NCI-H2227 treated with DMSO at 0.1 percent for 48 hours (cell line): ENCODE measurements around the gene CFAP70.
"Not testable (repeated sequence)": the region's sequence is repeated elsewhere in the genome, so short reads cannot be mapped to it uniquely, and the experiment has no call there.

Source experiments
- DNase-seq: peaks from one replicate; lab custom pipeline; 2025; lab: John Stamatoyannopoulos, UW

The CFAP70 gene

DNA sequence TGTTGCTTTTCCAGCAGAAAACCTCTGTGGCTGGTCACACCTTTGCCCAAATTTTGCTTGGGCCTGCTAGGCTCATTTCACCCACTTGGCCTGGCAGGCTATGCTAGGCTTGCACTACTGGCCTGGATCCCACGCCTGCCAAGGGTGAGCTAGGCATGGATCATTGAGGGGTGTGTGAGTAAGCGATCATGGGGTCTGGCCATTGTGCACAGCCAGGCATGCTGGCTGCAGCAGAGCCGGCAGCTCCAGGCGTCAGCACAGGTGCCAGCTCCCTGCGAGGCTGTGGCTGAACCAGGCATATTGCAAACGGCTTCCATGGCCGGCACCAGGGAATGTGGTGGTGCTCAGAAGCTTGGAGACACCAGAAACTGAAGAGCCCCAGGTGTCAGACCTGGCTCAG lies 19.2 kb downstream of the CFAP70 start:
- DNase-seq = no peak

DNA sequence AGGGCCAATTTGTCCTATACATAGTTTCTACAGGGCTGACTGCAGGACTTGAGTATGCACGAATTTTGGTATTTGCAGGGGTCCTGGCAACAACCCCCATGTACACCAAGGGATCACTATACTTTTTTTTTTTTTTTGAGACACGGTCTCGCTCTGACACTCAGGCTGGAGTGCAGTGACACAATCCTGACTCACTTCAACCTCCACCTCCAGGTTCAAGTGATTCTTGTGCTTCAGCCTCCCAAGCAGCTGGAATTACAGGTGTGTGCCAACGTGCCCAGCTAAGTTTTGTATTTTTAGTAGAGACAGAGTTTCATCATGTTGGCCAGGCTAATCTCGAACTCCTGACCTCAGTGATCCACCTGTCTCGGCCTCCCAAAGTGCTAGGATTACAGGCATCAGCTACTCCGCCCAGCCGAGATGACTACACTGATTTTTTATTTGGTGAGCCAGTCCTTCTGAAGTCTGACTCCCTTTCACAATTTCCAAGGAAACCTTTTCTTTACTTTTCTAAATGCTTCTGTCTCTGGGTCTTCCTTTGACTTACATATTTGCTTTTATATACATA lies 19.8 kb downstream of the CFAP70 start:
- DNase-seq = no peak

DNA sequence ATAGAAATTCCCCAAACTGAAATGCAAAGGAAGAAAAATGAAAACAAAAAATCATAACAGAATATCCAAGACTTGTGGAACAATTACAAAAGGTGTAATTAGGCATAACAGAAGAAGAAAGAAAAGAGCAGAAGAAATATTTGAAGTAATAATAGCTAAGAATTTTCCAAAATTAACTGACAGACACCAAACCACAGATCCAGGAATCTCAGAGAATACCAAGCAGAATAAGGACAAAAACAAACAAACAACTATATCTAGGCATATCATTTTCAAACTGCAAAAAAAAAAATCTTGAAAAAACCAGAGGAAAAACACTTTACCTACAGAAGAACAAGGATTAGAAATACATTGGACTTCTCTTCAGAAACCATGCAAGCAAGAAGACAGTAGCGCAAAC lies 25.5 kb downstream of the CFAP70 start:
- DNase-seq = no peak

DNA sequence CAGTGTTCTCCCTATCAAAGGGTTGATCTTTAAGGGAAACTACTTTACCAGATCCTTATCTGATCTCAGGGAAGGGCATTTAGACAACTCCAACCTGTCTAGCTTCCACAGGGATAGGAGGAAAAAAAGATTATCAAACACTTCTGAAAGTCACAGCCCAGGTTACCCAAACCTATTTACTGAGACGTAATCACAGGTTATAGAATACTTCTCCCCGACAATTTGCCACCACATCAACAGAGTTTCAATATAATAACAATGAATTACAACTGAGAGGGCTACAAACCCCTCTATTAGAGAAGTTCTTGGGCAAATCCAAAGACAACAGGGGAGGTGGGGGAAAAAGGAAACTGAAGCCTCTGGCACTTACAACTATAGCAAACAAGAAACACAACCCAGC lies 26.3 kb downstream of the CFAP70 start:
- peak; percentile 74 for DNase-seq

DNA sequence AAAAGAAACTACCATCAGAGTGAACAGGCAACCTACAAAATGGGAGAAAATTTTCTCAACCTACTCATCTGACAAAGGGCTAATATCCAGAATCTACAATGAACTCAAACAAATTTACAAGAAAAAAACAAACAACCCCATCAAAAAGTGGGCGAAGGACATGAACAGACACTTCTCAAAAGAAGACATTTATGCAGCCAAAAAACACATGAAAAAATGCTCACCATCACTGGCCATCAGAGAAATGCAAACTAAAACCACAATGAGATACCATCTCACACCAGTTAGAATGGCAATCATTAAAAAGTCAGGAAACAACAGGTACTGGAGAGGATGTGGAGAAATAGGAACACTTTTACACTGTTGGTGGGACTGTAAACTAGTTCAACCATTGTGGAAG lies 30.1 kb downstream of the CFAP70 start:
- not testable (repeated sequence) for DNase-seq

DNA sequence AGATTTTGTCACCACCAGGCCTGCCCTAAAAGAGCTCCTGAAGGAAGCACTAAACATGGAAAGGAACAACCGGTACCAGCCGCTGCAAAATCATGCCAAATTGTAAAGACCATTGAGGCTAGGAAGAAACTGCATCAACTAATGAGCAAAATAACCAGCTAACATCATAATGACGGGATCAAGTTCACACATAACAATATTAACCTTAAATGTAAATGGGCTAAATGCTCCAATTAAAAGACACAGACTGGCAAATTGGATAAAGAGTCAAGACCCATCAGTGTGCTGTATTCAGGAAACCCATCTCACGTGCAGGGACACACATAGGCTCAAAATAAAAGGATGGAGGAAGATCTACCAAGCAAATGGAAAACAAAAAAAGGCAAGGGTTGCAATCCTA lies 33.4 kb downstream of the CFAP70 start:
- not testable (repeated sequence) for DNase-seq

DNA sequence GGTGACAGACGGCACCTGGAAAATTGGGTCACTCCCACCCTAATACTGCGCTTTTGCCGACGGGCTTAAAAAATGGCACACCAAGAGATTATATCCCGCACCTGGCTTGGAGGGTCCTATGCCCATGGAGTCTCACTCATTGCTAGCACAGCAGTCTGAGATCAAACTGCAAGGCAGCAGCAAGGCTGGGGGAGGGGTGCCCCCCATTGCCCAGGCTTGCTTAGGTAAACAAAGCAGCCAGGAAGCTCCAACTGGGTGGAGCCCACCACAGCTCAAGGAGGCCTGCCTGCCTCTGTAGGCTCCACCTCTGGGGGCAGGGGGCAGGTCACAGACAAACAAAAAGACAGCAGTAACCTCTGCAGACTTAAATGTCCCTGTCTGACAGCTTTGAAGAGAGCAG lies 35.1 kb downstream of the CFAP70 start:
- not testable (repeated sequence) for DNase-seq

DNA sequence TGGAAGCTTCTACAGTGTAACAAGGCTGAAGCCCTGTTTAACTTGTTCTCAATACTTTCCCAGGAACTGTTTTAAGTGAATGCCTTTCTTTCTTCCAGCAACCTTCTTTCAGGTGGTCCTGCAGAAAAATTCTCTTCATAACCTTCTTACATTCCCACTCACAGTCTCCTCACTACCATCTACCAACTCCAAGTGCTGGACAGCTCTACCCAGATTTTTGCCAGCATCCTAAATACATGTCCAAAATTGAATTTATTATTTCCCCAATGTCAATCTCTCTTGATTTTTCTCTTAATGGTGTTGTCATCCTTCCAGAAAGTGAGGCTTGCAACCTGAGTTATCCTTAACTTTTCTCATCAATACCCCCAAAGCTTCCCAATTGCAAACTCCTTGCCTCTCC lies 48.2 kb downstream of the CFAP70 start:
- no peak for DNase-seq

DNA sequence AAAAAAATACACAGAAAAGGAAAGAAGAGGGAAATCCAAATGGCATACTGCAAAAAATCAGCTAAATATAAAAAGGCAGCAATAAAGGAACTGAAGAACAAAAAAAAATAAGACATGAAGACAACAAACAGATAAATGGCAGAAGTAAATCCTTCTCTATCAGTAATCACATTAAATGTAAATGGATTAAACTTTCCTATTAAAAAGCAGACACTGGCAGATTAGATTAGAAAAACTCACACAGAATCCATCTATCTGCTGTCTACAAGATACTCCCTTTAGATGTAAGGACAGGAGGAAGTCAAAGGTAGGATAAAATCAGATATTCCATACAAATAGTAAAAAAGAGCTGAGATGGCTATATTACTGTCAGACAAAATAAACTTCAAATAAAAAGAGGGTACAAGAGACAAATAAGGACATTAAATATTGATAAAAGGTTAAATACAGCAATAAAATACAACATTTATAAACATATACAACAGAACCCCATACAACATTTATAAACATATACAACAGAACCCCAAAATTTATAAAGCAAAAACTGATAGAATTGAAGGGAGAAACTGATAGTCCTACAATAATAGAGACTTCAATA lies 51.4 kb downstream of the CFAP70 start:
- DNase-seq = no peak

DNA sequence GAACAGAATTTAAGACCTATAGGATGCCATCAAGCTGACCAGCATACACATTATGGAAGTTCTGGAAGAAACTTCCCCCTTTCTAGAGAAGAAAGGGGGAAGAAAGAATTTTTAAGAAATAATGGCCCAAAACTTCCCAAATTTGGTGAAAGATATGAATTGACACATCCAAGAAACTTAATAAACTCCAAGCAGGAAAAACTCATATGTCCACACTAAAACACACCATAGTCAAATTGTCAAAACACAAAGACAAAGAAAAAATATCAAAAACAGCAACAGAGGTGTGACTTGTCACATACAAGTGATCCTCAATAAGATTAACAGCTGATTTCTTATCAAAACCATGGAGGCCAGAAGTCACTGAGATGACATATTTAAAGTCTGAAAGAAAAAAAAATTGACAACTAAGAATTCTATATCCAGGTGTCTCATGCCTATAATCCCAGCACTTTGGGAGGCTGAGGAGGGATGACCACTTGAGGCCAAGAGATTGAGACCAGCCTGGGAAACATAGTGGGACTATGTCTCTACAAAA lies 52.4 kb downstream of the CFAP70 start:
- no peak for DNase-seq

DNA sequence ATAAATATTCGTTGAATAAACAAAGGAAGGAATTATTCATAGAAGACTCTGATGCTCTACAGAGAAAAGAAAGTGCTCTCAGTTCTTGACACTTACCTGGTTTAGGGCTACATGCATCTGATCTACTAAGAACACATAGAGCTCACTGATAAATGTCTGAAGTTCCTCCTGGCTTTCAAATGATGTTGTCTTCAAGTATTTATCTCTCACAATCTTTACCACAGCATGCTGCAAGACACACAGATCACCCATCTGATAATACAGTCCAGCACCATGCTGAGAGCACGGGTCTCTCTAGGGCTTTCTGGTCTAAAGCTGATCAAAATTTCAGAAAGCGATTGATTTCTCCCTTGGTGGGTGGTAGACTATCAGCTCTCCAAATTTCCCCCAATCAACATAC lies 61.7 kb downstream of the CFAP70 start:
- DNase-seq = no peak

DNA sequence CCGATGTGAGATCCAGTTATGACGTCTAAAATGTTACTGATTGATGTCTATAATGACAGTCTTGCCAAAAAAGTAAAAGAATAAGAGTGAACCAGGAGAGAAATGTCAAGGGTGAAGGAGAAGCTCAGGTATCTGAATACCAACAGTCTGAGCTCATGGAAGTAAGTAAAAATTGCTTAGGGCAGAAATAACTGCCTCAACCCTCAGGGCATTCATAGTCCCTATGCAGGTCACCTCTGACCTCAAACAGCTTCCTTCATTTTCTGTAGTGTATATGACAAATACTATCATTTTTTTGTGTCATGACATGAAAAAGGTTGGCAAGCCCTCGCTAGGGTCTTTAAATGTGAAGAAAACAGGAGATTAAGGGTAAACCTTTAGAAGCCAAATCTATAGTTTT lies 65.2 kb downstream of the CFAP70 start:
- DNase-seq = no peak

DNA sequence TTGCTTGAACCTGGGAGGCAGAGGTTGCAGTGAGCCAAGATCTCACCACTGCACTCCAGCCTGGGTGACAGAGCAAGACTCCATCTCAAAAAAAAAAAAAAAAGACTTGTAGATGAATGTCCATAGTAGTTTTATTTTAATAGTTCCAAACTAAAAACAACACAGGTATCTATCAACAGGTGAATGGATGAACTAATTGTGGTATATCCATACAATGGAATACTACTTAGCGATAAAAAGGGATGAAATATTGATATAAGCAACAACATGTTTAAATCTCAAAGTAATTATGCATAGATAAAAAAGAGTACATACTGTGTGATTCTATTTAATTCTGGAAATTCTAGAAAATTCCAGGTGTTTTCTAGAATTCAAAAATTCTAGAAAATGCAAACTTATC lies 68.7 kb downstream of the CFAP70 start:
- no peak for DNase-seq

DNA sequence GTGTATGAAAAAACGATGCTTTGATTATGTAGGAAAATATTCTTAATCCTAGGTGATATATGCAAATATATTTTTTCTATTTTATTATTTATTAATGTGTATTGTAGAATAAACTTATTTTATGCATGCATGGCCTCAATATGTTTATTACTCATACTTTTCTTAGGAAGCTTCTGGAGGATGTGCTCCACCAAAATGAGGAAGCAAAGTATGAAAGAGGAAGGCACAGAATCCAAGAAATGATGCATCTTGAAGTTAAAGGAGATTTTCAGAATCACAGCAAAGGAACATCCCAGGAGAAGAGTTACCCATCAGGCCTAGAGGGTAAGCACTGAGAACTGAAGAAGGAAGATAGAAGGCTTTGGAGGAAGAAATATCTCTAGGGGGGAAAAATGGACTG lies 71.2 kb downstream of the CFAP70 start:
- DNase-seq = no peak

DNA sequence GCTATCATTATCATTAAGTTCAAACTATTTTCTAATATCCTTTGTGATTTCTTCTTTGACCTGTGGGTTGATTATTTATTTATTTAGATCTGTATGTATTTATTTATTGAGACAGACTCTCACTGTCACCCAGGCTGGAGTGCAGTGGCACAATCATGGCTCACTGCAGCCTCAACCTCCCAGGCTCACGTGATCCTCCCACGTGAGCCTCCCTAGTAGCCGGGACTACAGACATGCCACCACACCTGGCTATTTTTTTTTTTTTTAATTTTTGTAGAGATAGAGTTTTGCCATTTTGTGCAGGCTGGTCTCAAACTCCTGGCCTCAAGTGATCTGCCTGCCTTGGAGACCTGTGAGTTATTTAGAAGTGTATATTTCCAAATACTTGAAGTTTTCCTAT lies 77.6 kb downstream of the CFAP70 start:
- DNase-seq = no peak

DNA sequence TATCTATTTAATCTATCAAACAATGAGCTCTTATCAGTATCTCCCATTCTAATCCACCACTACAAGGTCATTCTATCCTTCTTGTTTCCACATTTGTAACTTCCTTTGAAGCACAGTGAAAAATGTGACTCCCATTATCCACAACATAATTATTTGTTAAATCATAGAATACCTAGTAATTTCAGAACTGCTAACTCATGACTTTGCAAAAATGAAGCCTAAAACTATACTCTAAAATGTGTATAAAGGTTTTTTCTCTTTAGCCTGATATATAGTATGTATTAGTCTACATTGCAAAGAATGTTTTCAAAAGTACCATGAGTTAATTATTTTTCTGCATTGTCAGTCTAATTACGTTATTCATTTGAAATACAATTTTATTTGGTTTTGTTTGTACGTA lies 94.2 kb downstream of the CFAP70 start:
- no peak for DNase-seq

DNA sequence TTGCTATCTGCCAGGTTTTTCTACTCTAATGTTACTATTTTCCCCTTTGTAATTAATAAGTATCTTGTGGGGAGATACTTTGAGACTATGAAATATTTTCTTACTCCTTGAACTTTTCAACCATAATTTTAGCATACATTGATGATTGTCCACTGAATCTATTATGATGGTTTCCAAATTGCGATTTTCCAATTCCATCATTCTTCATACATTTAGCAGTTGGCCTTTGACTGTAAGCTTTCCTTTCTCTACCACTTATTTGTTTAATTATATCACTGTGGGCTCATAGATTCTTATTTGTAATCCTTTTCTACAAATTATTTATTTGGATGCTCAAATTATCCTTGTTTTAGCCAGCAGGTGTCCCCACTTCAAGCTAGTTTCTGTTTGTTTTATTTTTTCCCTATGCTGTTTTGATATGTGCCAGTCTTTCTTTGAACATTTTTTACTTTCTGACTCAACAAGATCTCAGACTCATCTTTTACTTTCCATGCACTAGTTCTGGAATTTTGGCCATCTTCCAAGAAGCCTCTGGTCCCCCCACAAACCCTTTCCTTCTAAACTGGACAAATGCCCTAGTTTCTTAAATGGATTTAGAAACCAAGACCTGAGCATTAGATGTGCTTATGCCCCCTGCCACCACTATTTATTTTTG lies 94.8 kb downstream of the CFAP70 start:
- no peak for DNase-seq

DNA sequence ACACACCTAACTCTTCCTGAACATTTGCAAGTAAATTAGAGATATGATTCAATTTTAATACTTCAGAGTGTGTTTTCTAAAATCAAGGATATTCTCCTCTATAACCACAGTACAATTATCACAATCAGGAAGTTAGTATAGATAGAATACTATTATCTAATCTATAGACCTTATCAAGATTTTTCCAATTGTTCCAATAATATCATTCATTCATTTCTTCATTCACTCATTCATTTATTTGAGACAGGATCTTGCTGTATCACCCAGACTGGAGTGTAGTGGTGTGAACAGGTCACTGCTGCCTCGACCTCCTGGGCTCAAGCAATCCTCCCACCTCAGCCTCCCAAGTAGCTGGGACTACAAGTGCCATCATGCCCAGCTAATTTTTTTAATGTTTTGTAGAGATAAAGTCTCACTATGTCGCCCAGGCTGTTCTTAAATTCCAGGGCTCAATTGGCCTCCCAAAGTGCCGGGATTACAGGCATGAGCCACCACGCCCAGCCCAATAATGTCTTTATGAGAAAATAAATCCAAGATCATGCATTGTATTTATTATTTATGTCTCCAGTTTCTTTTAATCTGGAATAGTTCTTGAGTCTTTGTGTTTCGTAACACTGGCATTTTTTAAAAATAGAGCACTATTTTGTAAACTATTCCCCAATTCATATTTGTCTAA lies 95.6 kb downstream of the CFAP70 start:
- DNase-seq = no peak

DNA sequence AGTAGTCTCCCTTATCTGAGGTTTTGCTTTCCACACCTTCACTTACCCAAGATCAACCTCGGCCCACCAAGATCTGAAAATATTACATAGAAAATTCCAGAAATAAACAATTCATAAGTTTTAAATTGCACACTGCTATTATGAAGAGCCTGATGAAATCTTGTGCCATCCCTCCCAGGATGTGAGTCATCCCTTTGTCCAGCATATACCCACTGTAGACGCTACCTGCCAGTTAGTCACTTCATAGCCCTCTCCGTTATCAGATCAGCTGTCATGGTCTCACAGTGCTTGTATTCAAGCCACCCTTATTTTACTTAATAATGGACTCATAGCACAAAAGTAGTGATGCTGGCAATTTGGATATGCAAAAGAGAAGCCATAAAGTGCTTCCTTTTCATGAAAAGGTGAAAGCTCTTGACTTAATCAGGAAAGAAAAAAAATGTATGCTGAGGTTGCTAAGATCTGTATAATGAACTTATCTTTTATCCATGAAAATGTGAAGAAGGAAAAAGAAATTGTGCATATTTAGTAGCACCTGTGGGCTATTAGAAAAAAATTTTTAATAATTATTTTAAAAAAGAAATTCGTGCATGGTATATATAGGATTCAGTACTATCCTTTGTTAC lies 96.4 kb downstream of the CFAP70 start:
- DNase-seq = no peak

DNA sequence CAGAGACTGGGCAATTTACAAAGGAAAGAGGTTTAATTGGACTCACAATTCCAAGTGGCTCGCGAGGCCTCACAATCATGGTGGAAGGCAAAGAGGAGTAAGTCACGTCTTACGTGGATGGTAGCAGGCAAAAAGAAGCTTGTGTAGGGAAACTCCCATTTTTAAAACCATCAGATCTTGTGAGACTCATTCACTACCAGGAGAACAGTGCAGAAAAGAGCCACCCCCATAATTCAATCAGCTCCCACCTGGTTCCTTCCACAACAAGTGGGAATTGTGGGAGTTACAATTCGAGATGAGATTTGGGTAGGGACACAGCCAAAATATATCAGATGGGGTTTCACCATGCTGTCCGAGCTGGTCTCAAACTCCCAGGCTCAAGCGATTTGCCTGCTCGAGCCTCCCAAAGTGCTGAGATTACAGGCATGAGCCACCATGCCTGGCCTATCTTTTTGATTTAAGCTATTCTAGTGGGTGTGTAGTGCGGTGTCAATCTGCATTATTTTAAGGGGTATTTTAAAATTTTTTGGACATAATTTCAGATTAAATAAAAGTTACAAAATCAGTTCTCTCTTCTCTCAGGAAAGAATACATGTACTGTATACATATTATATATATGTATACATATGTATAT lies 97.2 kb downstream of the CFAP70 start:
- DNase-seq = no peak

DNA sequence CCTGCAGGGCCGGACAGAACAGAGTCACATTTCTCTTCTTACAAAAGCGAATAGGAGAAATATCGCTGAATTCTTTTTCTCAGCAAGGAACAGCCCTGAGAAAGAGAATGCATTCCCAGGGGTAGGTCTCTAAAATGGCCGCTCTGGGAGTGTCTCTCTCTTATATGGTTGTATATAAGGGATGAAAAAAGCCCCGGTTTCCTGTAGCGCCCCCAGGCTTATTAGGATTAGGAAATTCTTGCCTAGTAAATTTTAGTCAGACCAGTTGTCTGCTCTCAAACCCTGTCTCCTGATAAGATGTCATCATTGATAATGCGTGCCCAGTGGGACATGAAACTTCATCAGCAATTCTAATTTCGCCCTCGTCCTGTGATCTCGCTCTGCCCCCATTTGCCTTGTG lies 100.1 kb downstream of the CFAP70 start:
- not testable (repeated sequence) for DNase-seq

DNA sequence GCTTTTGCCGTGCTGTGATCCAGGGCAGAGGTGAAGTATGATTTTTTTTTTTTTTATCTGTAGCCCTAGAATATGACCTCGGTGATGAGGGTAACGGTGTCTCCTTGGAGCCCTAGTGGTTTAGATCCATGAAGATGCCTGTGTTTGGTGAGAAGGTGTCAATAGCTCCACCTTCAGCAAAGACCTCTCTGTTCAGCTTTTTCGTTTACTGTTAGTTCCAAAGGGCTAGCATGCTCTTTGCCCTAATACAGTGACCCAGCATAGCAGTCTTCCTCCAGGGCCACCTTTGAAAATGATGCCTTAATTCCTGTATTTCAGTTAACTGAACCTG lies 105.5 kb downstream of the CFAP70 start:
- DNase-seq = no peak
